ENCODE results near the gene TBCD.

Gene TBCD

DNA sequence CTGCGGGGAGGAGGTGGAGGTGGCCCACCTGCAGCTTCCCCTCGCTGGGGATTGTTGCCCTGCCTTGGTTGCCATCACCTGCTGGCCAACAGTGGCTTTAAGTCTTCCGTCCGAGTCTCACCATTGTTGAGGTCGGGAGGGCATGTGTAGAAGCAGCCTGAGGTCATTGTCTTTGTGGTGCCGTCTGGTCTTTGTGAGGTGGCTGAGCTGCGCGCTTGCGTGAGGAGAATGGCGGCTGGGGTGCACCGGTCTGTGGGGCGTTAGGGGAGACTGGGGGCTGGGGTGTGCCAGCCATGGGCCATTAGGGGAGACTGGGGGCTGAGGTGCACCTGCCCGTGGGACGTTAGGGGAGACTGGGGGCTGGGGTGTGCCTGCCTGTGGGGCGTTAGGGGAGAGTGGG is 51.7 kb downstream of the TBCD start:
- CTCF ChIA-PET, result no interaction called here

DNA sequence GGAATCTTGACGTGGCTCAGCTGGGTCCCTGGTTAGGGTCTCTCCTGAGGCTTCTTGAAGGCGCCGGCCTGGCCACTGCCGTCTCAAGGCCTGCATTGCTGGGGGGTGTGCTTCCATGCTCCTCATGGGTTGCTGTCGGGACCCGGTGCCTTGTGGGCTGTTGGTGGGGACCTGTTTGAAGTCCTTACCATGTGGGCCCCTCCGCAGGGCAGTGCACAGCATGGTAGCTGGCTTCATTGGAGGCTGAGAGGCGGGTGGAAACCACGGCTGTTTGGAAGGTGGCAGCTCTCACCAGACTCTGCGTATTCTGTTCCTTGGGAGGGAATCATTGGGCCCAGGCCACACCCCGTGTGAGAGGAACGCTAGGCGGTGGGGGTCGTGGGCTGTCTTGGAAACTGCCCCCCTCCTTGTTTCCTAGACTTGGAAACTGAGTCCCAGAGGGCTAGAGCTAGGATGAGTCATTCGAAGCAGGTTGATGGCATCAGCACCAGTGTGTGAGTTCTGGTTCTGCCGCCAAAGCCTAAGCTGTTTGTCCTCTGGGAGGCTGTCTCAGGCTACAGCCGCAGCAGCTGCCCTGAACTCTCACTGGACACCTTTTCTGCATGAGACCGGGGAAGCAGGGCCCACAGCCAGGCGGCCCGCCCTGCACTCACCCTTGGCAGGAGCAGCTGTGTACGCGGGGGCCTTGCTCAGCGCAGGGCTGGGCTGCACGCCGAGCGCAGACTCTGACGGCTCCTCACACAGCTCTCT is 52.8 kb downstream of the TBCD start:
- TF ChIP-seq NFRKB (IDR thresholded peaks at IDR 0.05), result no peak
- no peak for TF ChIP-seq CTBP1 (IDR thresholded peaks at IDR 0.05; ENCODE audit: borderline replicate concordance)
- CTCF ChIA-PET, result no interaction called here
- POLR2A ChIA-PET, result interaction anchor here (1.8 kb wide), 1 partner anchor 13 kb away, joined by 5 read pairs; no protein-coding TSS in a partner anchor
- DNase-seq (ENCODE audit: extremely low spot score), result no peak

More for the DNA sequence above, 51.7 kb downstream of the TBCD start:
- no peak for DNase-seq (ENCODE audit: extremely low spot score)
- POLR2A ChIA-PET, result interaction anchor here (1.0 kb wide), 1 partner anchor 146 kb away, joined by 3 read pairs; no protein-coding TSS in a partner anchor
- TF ChIP-seq CTBP1 (IDR thresholded peaks at IDR 0.05; ENCODE audit: borderline replicate concordance) (no peak), ELF4 (IDR thresholded peaks at IDR 0.05) (no peak), BHLHE40 (IDR thresholded peaks at IDR 0.05; ENCODE audit: borderline replicate concordance) (no peak), FOXM1 (IDR thresholded peaks at IDR 0.05; ENCODE audit: borderline replicate concordance) (no peak), FOXK2 (IDR thresholded peaks at IDR 0.05) (no peak), L3MBTL2 (conservative IDR thresholded peaks at IDR 0.05) (no peak), ZNF384 (IDR thresholded peaks at IDR 0.05) (no peak), HDGF (IDR thresholded peaks at IDR 0.05; ENCODE audit: borderline replicate concordance) (no peak), TARDBP (IDR thresholded peaks at IDR 0.05) (no peak), SUZ12 (IDR thresholded peaks at IDR 0.05) (no peak), NFRKB (IDR thresholded peaks at IDR 0.05) (no peak), LEF1 (IDR thresholded peaks at IDR 0.05; ENCODE audit: borderline replicate concordance) (no peak), SP1 (IDR thresholded peaks at IDR 0.05) (no peak), FOXA1 (IDR thresholded peaks at IDR 0.05) (no peak), ARNT (IDR thresholded peaks at IDR 0.05) (no peak)
- TF ChIP-seq, protein P1, sequence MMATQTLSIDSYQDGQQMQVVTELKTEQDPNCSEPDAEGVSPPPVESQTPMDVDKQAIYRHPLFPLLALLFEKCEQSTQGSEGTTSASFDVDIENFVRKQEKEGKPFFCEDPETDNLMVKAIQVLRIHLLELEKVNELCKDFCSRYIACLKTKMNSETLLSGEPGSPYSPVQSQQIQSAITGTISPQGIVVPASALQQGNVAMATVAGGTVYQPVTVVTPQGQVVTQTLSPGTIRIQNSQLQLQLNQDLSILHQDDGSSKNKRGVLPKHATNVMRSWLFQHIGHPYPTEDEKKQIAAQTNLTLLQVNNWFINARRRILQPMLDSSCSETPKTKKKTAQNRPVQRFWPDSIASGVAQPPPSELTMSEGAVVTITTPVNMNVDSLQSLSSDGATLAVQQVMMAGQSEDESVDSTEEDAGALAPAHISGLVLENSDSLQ (IDR thresholded peaks at IDR 0.05), result no peak

DNA sequence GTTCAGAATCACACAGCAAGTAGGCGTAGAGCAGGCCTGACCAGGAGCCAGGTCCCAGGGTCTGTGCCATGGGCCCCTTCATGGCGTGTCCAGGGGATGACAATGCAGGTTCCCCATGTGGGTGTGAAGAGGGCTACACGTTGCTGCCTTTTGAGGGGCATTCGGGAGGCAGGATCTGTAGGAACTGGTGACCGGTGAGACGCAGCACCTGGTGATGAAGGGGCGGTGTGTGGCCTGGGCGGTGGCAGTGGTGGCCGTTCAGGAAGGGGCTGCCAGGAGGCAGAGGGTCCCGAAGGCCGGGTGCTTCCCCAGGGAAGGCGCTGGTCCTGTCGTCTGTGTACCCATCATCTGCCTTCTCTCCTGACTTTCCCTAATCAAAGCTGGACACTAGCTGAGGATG is 53.4 kb downstream of the TBCD start:
- ChIA-PET CTCF (interaction anchor here (0.6 kb wide), 1 partner anchor 29 kb away, joined by 3 read pairs; no protein-coding TSS in a partner anchor), POLR2A (interaction anchor here (1.8 kb wide), 1 partner anchor 13 kb away, joined by 5 read pairs; no protein-coding TSS in a partner anchor)
- no peak for TF ChIP-seq CTBP1 (IDR thresholded peaks at IDR 0.05; ENCODE audit: borderline replicate concordance)
- TF ChIP-seq SP1 (IDR thresholded peaks at IDR 0.05), result no peak
- TF ChIP-seq ARNT (IDR thresholded peaks at IDR 0.05), result no peak
- no peak for TF ChIP-seq L3MBTL2 (conservative IDR thresholded peaks at IDR 0.05)
- TF ChIP-seq HDGF (IDR thresholded peaks at IDR 0.05; ENCODE audit: borderline replicate concordance), result no peak
- no peak for TF ChIP-seq FOXK2 (IDR thresholded peaks at IDR 0.05)
- no peak for TF ChIP-seq ELF4 (IDR thresholded peaks at IDR 0.05)
- no peak for DNase-seq (ENCODE audit: extremely low spot score)

DNA sequence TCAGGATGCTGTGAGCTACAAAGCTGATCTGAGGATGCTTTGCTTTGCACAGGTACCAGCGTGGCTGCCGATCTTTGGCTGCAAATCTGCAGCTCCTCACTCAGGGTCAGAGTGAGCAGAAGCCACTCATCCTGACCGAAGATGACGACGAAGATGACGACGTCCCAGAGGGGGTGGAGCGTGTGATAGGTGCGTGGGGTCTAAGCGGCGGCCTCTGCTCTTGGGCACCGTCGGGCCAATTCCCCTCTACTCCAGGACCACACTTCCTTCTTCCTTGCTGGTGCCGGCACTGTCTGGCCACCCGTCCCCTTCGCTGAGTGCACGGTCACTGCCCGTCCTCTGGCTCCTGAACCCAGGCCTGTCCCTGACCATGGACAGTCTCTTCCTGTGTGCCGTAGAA is 54.0 kb downstream of the TBCD start:
- ChIA-PET POLR2A (interaction anchor here (1.8 kb wide), 1 partner anchor 12 kb away, joined by 5 read pairs; no protein-coding TSS in a partner anchor), CTCF (interaction anchor here (0.6 kb wide), 1 partner anchor 29 kb away, joined by 3 read pairs; no protein-coding TSS in a partner anchor)
- TF ChIP-seq HDGF (IDR thresholded peaks at IDR 0.05; ENCODE audit: borderline replicate concordance) (no peak), TARDBP (IDR thresholded peaks at IDR 0.05) (no peak), NFRKB (IDR thresholded peaks at IDR 0.05) (no peak), FOXA1 (IDR thresholded peaks at IDR 0.05) (no peak), FOXM1 (IDR thresholded peaks at IDR 0.05; ENCODE audit: borderline replicate concordance) (no peak), LEF1 (IDR thresholded peaks at IDR 0.05; ENCODE audit: borderline replicate concordance) (no peak), ZNF384 (IDR thresholded peaks at IDR 0.05) (no peak), SP1 (IDR thresholded peaks at IDR 0.05) (no peak), ELF4 (IDR thresholded peaks at IDR 0.05) (no peak), BHLHE40 (IDR thresholded peaks at IDR 0.05; ENCODE audit: borderline replicate concordance) (no peak), FOXK2 (IDR thresholded peaks at IDR 0.05) (no peak)
- TF ChIP-seq, protein P1 (IDR thresholded peaks at IDR 0.05), result no peak
- no peak for DNase-seq (ENCODE audit: extremely low spot score)

DNA sequence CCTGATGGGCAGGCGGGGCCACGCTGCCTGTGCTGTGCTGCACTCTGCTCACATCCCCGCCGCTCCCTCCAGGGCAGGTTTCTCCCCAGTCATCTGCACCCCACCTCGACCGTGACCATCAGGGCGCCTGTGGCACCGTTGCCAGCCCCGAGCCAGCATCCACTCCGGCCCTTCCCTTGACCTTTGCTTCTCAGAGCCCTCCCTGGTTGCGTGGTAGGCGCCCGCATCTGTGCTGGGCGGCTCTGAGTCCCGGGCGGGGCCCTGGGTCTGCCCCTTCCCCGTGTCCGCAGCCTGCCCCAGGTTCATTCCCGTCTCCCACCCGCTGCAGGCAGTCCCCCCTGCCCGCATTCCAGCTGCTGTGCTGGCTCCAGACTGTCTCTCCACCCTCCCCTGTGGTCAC is 54.8 kb downstream of the TBCD start:
- DNase-seq (ENCODE audit: extremely low spot score), result no peak
- ChIA-PET CTCF (no interaction called here), POLR2A (no interaction called here)
- no peak for TF ChIP-seq SP1 (IDR thresholded peaks at IDR 0.05)
- no peak for TF ChIP-seq FOXM1 (IDR thresholded peaks at IDR 0.05; ENCODE audit: borderline replicate concordance)
- no peak for TF ChIP-seq ELF4 (IDR thresholded peaks at IDR 0.05)
- TF ChIP-seq, protein P1 (IDR thresholded peaks at IDR 0.05), result no peak
- TF ChIP-seq HDGF (IDR thresholded peaks at IDR 0.05; ENCODE audit: borderline replicate concordance), result no peak
- TF ChIP-seq BHLHE40 (IDR thresholded peaks at IDR 0.05; ENCODE audit: borderline replicate concordance), result no peak
- no peak for TF ChIP-seq LEF1 (IDR thresholded peaks at IDR 0.05; ENCODE audit: borderline replicate concordance)
- TF ChIP-seq ARNT (IDR thresholded peaks at IDR 0.05), result no peak
- TF ChIP-seq CTBP1 (IDR thresholded peaks at IDR 0.05; ENCODE audit: borderline replicate concordance), result no peak
- no peak for TF ChIP-seq NFRKB (IDR thresholded peaks at IDR 0.05)
- no peak for TF ChIP-seq TARDBP (IDR thresholded peaks at IDR 0.05)

DNA sequence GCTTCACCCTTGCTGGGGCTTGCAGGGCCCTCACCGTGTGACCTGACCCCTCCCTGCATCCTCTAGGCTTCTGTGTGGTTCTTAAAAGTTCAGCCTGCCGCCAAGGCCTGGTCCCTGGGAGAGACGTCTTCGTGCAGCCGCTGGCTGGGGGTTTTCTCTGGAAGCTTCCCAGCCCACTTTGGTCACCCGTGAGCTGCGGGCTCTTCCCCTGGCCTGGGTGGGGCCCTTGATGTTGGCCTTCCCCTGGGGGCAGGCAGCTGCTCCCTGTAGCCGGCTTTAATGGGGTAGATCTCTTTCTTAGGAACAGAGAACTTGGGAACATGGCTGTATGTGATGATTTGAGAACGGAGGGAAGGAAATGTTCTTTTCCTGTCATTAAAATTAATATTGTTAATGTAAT is 55.2 kb downstream of the TBCD start:
- CTCF ChIA-PET, result no interaction called here
- no peak for DNase-seq (ENCODE audit: extremely low spot score)
- POLR2A ChIA-PET, result no interaction called here
- TF ChIP-seq FOXM1 (IDR thresholded peaks at IDR 0.05; ENCODE audit: borderline replicate concordance) (no peak), SP1 (IDR thresholded peaks at IDR 0.05) (no peak), BHLHE40 (IDR thresholded peaks at IDR 0.05; ENCODE audit: borderline replicate concordance) (no peak), ARNT (IDR thresholded peaks at IDR 0.05) (no peak), FOXK2 (IDR thresholded peaks at IDR 0.05) (no peak), FOXA1 (IDR thresholded peaks at IDR 0.05) (no peak), ELF4 (IDR thresholded peaks at IDR 0.05) (no peak), SUZ12 (IDR thresholded peaks at IDR 0.05) (no peak), L3MBTL2 (conservative IDR thresholded peaks at IDR 0.05) (no peak), TARDBP (IDR thresholded peaks at IDR 0.05) (no peak), NFRKB (IDR thresholded peaks at IDR 0.05) (no peak), HDGF (IDR thresholded peaks at IDR 0.05; ENCODE audit: borderline replicate concordance) (no peak), LEF1 (IDR thresholded peaks at IDR 0.05; ENCODE audit: borderline replicate concordance) (no peak)

All from HEK293T (cell line).